HCT116 (cell line): ENCODE data around the gene EMILIN2. TPM values are rescaled to one million over a fixed set of nuclear protein-coding genes. Genes with fewer than 3 reads are reported as not detected.

Experiments
- ATAC-seq: fragments of 200-7000 bp; cut with Tn5 transposase; 2 replicates; pipeline ENCODE4 v1.9.1; 2020; ENCODE audit warnings: mild to moderate bottlenecking, moderate library complexity
- BruUV-seq: library from RNA; stranded (reverse); fragments of 400-500 nt; replicated peaks from 2 replicates; lab custom pipeline; 2021; lab: Mats Ljungman, UMichigan
- CTCF ChIA-PET: fragments of 300-600 bp; sonication (Branson Sonifier 250); formaldehyde crosslinking; loops from one replicate; lab custom pipeline; 2021; ENCODE audit warnings: antibody characterized with exemption; lab: Charles Lee
- POLR2A ChIA-PET: fragments of 300-600, 350-600 bp; sonication (Branson Sonifier 250); formaldehyde crosslinking; loops from one replicate; lab custom pipeline; 2021; ENCODE audit warnings: antibody characterized with exemption; lab: Charles Lee
- RAD21 ChIA-PET, 2 experiments: fragments of 300-600 bp; sonication (Branson Sonifier 250); formaldehyde crosslinking; loops; one replicate each; lab custom pipeline; 2023; ENCODE audit warnings: low total read pairs in 2 of 2; ENCODE audit not compliant: uncharacterized antibody in 2 of 2, unreplicated experiment in 2 of 2, low non-redundant PET in 1 of 2; lab: Charles Lee
- DNase-seq: peaks from one replicate; pipeline ENCODE4 v3.0.0-alpha.2; 2010; ENCODE audit warnings: low read depth, low spot score
- H2AFZ ChIP-seq: fragments of 200-600 bp; shearing (Covaris generic), sonication (generic); 2 replicates; pipeline ENCODE4 v1.6.1; 2017; ENCODE audit warnings: low read depth, mixed run types, mixed read lengths, antibody characterized with exemption, low read length; ENCODE audit not compliant: poor library complexity, severe bottlenecking
- H3K27ac ChIP-seq: 2 replicates; pipeline ENCODE4 v1.5.1; 2012; ENCODE audit warnings: low read depth, low read length
- H3K27me3 ChIP-seq: fragments of 200-600 bp; sonication (generic); 2 replicates; pipeline ENCODE4 v1.6.1; 2016; ENCODE audit warnings: mixed run types, low read length, mixed read lengths; ENCODE audit not compliant: insufficient read depth
- H3K36me3 ChIP-seq, 2 experiments: fragments of 200-500 bp in 1 of 2; fragments of 200-600 bp in 1 of 2; sonication (Bioruptor generic) in 1 of 2; sonication (generic) in 1 of 2; 2 replicates each; pipeline versions ENCODE4 v1.5.1 to v1.6.1; 2014 to 2016; ENCODE audit warnings: low read length in 2 of 2, inconsistent platforms in 1 of 2, mixed read lengths in 1 of 2, mixed run types in 1 of 2; ENCODE audit not compliant: insufficient read depth in 2 of 2, control insufficient read depth in 1 of 2
- H3K4me1 ChIP-seq, 2 experiments: fragments of 200-600 bp in 1 of 2; sonication (generic) in 1 of 2; 2 replicates each; pipeline versions ENCODE4 v1.5.1 to v1.6.1; 2012 to 2017; ENCODE audit warnings: low read length in 2 of 2, inconsistent platforms in 1 of 2, mild to moderate bottlenecking in 1 of 2, mixed read lengths in 1 of 2, mixed run types in 1 of 2, moderate library complexity in 1 of 2; ENCODE audit not compliant: insufficient read depth in 2 of 2, control insufficient read depth in 1 of 2
- H3K4me2 ChIP-seq: fragments of 200-600 bp; sonication (generic); 2 replicates; pipeline ENCODE4 v1.6.1; 2017; ENCODE audit warnings: mixed run types, low read length, mixed read lengths
- H3K4me3 ChIP-seq, 2 experiments: fragments of 200-600 bp in 1 of 2; sonication (generic) in 1 of 2; replicated peaks in 1 of 2; 2 replicates each; pipeline ENCODE4 v1.5.1; 2011 to 2016; ENCODE audit warnings: low read length in 2 of 2, control low read depth in 1 of 2, low read depth in 1 of 2, mild to moderate bottlenecking in 1 of 2, mixed read lengths in 1 of 2, mixed run types in 1 of 2
- H3K79me2 ChIP-seq: fragments of 200-600 bp; sonication (generic); 2 replicates; pipeline ENCODE4 v1.6.1; 2017; ENCODE audit warnings: mild to moderate bottlenecking, mixed run types, low read length, moderate library complexity, mixed read lengths; ENCODE audit not compliant: insufficient read depth
- H3K9ac ChIP-seq: fragments of 200-600 bp; sonication (generic); 2 replicates; pipeline ENCODE4 v1.6.1; 2016; ENCODE audit warnings: low read length, mixed read lengths
- H3K9me2 ChIP-seq: fragments of 200-600 bp; sonication (generic), shearing (Covaris generic); 2 replicates; pipeline ENCODE4 v1.6.1; 2017; ENCODE audit warnings: mixed run types, mild to moderate bottlenecking, moderate library complexity; ENCODE audit not compliant: insufficient read depth
- H3K9me3 ChIP-seq, 2 experiments: fragments of 200-500 bp in 1 of 2; fragments of 200-600 bp in 1 of 2; sonication (Bioruptor generic) in 1 of 2; sonication (generic) in 1 of 2; 2 replicates each; pipeline ENCODE4 v1.6.1; 2014 to 2017; ENCODE audit warnings: low read length in 2 of 2, mixed read lengths in 2 of 2, inconsistent platforms in 1 of 2, low read depth in 1 of 2, mild to moderate bottlenecking in 1 of 2, mixed run types in 1 of 2, moderate library complexity in 1 of 2; ENCODE audit not compliant: control insufficient read depth in 1 of 2, insufficient read depth in 1 of 2
- H4K20me1 ChIP-seq: fragments of 200-600 bp; sonication (generic), shearing (Covaris generic); 2 replicates; pipeline ENCODE4 v1.6.1; 2017; ENCODE audit warnings: mixed run types, mild to moderate bottlenecking, moderate library complexity; ENCODE audit not compliant: insufficient read depth
- CBX3 ChIP-seq: IDR thresholded peaks from 2 replicates; pipeline ENCODE4 v1.6.1; 2012; ENCODE audit warnings: low read depth
- CEBPB ChIP-seq: IDR thresholded peaks from 2 replicates; pipeline ENCODE4 v1.6.1; 2012; ENCODE audit warnings: low read depth
- EGR1 ChIP-seq: IDR thresholded peaks from 2 replicates; pipeline ENCODE4 v1.6.1; 2012; ENCODE audit warnings: low read depth
- EZH2phosphoT487 ChIP-seq: fragments of 200-600 bp; IDR thresholded peaks from 2 replicates; pipeline ENCODE4 v1.6.1; 2018; ENCODE audit warnings: antibody characterized with exemption, borderline replicate concordance
- JUND ChIP-seq: IDR thresholded peaks from 2 replicates; pipeline ENCODE4 v1.6.1; 2012
- MAX ChIP-seq: IDR thresholded peaks from 2 replicates; pipeline ENCODE4 v1.6.1; 2012
- SP1 ChIP-seq: IDR thresholded peaks from 2 replicates; pipeline ENCODE4 v1.6.1; 2012; ENCODE audit warnings: low read depth
- SRF ChIP-seq: IDR thresholded peaks from 2 replicates; pipeline ENCODE4 v1.6.1; 2012; ENCODE audit warnings: low read depth
- ZBTB33 ChIP-seq: IDR thresholded peaks from 2 replicates; pipeline ENCODE4 v1.6.1; 2011; ENCODE audit warnings: mild to moderate bottlenecking, low read length, moderate library complexity; ENCODE audit not compliant: insufficient replicate concordance; ENCODE audit errors: extremely low read depth
- ZFX ChIP-seq: fragments of 450-650 bp; IDR thresholded peaks from 2 replicates; pipeline ENCODE4 v1.6.1; 2017
- intact Hi-C: fragments of 100-400 bp; cut with micrococcal nuclease; formaldehyde crosslinking; loops from 2 replicates; pipeline ENCODE4 v1.10.0; 2022
- total RNA-seq: library from RNA; stranded (reverse); gene quantifications from one replicate; pipeline ENCODE4 v1.2.1, GENCODE V29; 2021; ENCODE audit not compliant: unreplicated experiment
- TF ChIP-seq, protein P1 (sequence below): IDR thresholded peaks from 2 replicates; pipeline ENCODE4 v1.6.1; 2012

The EMILIN2 gene
- total RNA-seq, 1 experiment from 2014 or later, result 23.4 TPM

DNA sequence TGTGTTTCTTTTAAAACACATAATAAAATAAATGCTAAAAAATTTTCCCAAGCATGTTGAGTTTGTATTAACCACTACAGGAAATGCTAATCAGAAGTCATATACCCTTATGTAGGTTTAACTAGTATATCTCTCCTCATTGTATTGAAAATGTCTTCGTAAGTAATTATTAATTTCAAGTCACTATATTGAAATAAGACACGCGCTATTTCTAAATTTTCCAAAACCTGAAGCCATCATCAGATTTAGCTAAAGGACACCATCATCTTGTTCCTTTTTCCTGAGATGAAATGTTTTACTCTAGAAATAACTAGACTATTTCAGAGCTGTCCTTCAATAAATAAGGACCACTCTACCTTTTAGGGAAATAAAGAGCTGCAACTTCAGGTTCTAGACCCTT lies 87.2 kb downstream of the EMILIN2 start:
- CTCF ChIA-PET, result interaction anchor here (1.3 to 3.0 kb wide), 4 partner anchors 195 to 313 kb away, joined by 3 to 43 read pairs (median 6); partner anchors contain the start of gene MYL12A
- RAD21 ChIA-PET, result no interaction called here
- no TSS peak for BruUV-seq
- POLR2A ChIA-PET, result interaction anchor here (0.6 kb wide), 1 partner anchor 103 kb away, joined by 3 read pairs; no protein-coding TSS in a partner anchor
- H2AFZ ChIP-seq, result no peak overlapping the region
- TF ChIP-seq SP1, result no peak
- no peak for TF ChIP-seq SRF
- TF ChIP-seq EGR1, result no peak
- no peak for TF ChIP-seq ZBTB33
- TF ChIP-seq EZH2phosphoT487, result no peak
- no peak for TF ChIP-seq MAX
- TF ChIP-seq JUND, result no peak
- TF ChIP-seq, protein P1, sequence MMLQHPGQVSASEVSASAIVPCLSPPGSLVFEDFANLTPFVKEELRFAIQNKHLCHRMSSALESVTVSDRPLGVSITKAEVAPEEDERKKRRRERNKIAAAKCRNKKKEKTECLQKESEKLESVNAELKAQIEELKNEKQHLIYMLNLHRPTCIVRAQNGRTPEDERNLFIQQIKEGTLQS, result no peak
- no peak for TF ChIP-seq CEBPB
- TF ChIP-seq ZFX, result no peak
- no peak for TF ChIP-seq CBX3
- TF ChIP-seq, all 23 proteins: peak for 0
- H3K27ac ChIP-seq, result no peak overlapping the region
- H3K4me2 ChIP-seq, result no peak overlapping the region
- H3K4me3 ChIP-seq, result no peak overlapping the region
- H3K4me1 ChIP-seq, result no peaks in the 10 kb centered on the region
- ATAC-seq (no peak), DNase-seq (no peak)
- peaks cover 0 to 5% of the 10 kb centered on the region in 2 experiments; a peak in 1 of 4 replicates for H3K36me3 ChIP-seq
- H3K9ac ChIP-seq, result no peak overlapping the region
- H3K79me2 ChIP-seq, result no peaks in the 10 kb centered on the region
- no peaks in the 10 kb centered on the region for H4K20me1 ChIP-seq
- H3K27me3 ChIP-seq, result no peaks in the 10 kb centered on the region
- H3K9me2 ChIP-seq, result no peaks in the 10 kb centered on the region
- H3K9me3 ChIP-seq, result no peaks in the 10 kb centered on the region
- intact Hi-C loops, result loop anchor here (5.0 kb wide), 4 partner anchors 128 to 938 kb away; no protein-coding TSS in a partner anchor
